ENCODE results near the gene MLH1. TPM values are rescaled to one million over a fixed set of nuclear protein-coding genes. Genes with fewer than 3 reads are reported as not detected.

Gene MLH1
- total RNA-seq, 2 experiments from 2014 or later: 18.9 to 23.8 TPM

- Histone ChIP-seq H3K27ac (ENCODE audit: low read depth in 1 of 2, low read length in 2 of 2) (no peak overlapping the region), H3K9me3 (ENCODE audit: control insufficient read depth in 1 of 2, insufficient read depth in 1 of 2, low read length in 2 of 2) (no peaks in the 10 kb centered on the region), H3K27me3 (ENCODE audit: control insufficient read depth in 1 of 2, insufficient read depth in 2 of 2, low read length in 2 of 2) (no peaks in the 10 kb centered on the region), H3K4me3 (ENCODE audit: low read length) (no peak overlapping the region), H3K36me3 (ENCODE audit: insufficient read depth, low read length) (peaks cover 12% of the 10 kb centered on the region), H3K4me1 (ENCODE audit: insufficient read depth, low read length) (no peaks in the 10 kb centered on the region)
- Mint-ChIP-seq H3K9me3 (no peaks in the 10 kb centered on the region), H3K27me3 (no peaks in the 10 kb centered on the region), H3K36me3 (ENCODE audit: low read depth) (peaks cover 68% of the 10 kb centered on the region), H3K27ac (no peak overlapping the region), H3K4me1 (ENCODE audit: low read depth) (no peaks in the 10 kb centered on the region), H3K4me3 (no peak overlapping the region)
- DNase-seq (no peak), ATAC-seq (ENCODE audit: poor library complexity) (no peak)
- ChIA-PET POLR2A (no interaction called here), CTCF (no interaction called here)
- intact Hi-C loops (cut with DNase I, micrococcal nuclease): no loop called here
- TF ChIP-seq CTCF (IDR thresholded peaks at IDR 0.05): no peak
These were observed 78.6 kb downstream of the MLH1 start for GRCh38 chr3:37071921-37072320.

- intact Hi-C loops (cut with DNase I, micrococcal nuclease): no loop called here
- peaks cover 69% of the 10 kb centered on the region for H3K36me3 Mint-ChIP-seq (ENCODE audit: low read depth)
- DNase-seq: no peak
- H3K9me3 Mint-ChIP-seq: no peaks in the 10 kb centered on the region
- H3K27me3 ChIP-seq (ENCODE audit: control insufficient read depth in 1 of 2, insufficient read depth in 2 of 2, low read length in 2 of 2): no peaks in the 10 kb centered on the region
- no peaks in the 10 kb centered on the region for H3K4me1 ChIP-seq (ENCODE audit: insufficient read depth, low read length)
- no peak for ATAC-seq (ENCODE audit: poor library complexity)
- H3K9me3 ChIP-seq (ENCODE audit: control insufficient read depth in 1 of 2, insufficient read depth in 1 of 2, low read length in 2 of 2): no peaks in the 10 kb centered on the region
- no peaks in the 10 kb centered on the region for H3K27me3 Mint-ChIP-seq
- no peak overlapping the region for H3K4me3 Mint-ChIP-seq
- CTCF ChIA-PET: no interaction called here
- peaks cover 12% of the 10 kb centered on the region for H3K36me3 ChIP-seq (ENCODE audit: insufficient read depth, low read length)
- H3K4me1 Mint-ChIP-seq (ENCODE audit: low read depth): no peaks in the 10 kb centered on the region
- H3K27ac Mint-ChIP-seq: no peak overlapping the region
- POLR2A ChIA-PET: no interaction called here
- H3K27ac ChIP-seq (ENCODE audit: low read depth in 1 of 2, low read length in 2 of 2): no peak overlapping the region
- H3K4me3 ChIP-seq (ENCODE audit: low read length): no peak overlapping the region
- no peak for TF ChIP-seq CTCF (IDR thresholded peaks at IDR 0.05)
These were observed 79.6 kb downstream of the MLH1 start for GRCh38 chr3:37072892-37073291.

GRCh38 chr3:37074178-37074577 lies 80.9 kb downstream of the MLH1 start:
- no peak for TF ChIP-seq CTCF (IDR thresholded peaks at IDR 0.05)
- no peak for DNase-seq
- no peak overlapping the region for H3K27ac ChIP-seq (ENCODE audit: low read depth in 1 of 2, low read length in 2 of 2)
- intact Hi-C loops (cut with DNase I, micrococcal nuclease): no loop called here
- H3K9me3 ChIP-seq (ENCODE audit: control insufficient read depth in 1 of 2, insufficient read depth in 1 of 2, low read length in 2 of 2): no peaks in the 10 kb centered on the region
- peaks cover 17% of the 10 kb centered on the region for H3K36me3 ChIP-seq (ENCODE audit: insufficient read depth, low read length)
- H3K27me3 Mint-ChIP-seq: no peaks in the 10 kb centered on the region
- H3K27ac Mint-ChIP-seq: no peak overlapping the region
- H3K36me3 Mint-ChIP-seq (ENCODE audit: low read depth): peaks cover 72% of the 10 kb centered on the region
- H3K4me1 ChIP-seq (ENCODE audit: insufficient read depth, low read length): no peaks in the 10 kb centered on the region
- no peak overlapping the region for H3K4me3 Mint-ChIP-seq
- H3K4me1 Mint-ChIP-seq (ENCODE audit: low read depth): no peaks in the 10 kb centered on the region
- no peaks in the 10 kb centered on the region for H3K9me3 Mint-ChIP-seq
- no peak for ATAC-seq (ENCODE audit: poor library complexity)
- ChIA-PET POLR2A (no interaction called here), CTCF (no interaction called here)
- no peaks in the 10 kb centered on the region for H3K27me3 ChIP-seq (ENCODE audit: control insufficient read depth in 1 of 2, insufficient read depth in 2 of 2, low read length in 2 of 2)
- H3K4me3 ChIP-seq (ENCODE audit: low read length): no peak overlapping the region

All from CD4-positive, alpha-beta T cell (primary cell).